Neural crest cell (in vitro differentiated cells): ENCODE results near the gene MFAP1. TPM values are rescaled to one million over a fixed set of nuclear protein-coding genes. Genes with fewer than 3 reads are reported as not detected.

ENCODE experiments used
- DNase-seq: peaks from one replicate; pipeline ENCODE4 v3.0.0; 2021; ENCODE audit warnings: low read depth, mixed read lengths, low spot score
- H3K27ac Mint-ChIP-seq: one replicate; pipeline ENCODE4 v1.8.0; 2021; ENCODE audit warnings: mild to moderate bottlenecking, mixed read lengths; ENCODE audit not compliant: unreplicated experiment
- H3K27me3 Mint-ChIP-seq: 2 replicates; pipeline ENCODE4 v1.8.0; 2021; ENCODE audit warnings: low read depth, mild to moderate bottlenecking, mixed read lengths
- H3K36me3 Mint-ChIP-seq: 2 replicates; pipeline ENCODE4 v1.8.0; 2021; ENCODE audit warnings: low read depth, mild to moderate bottlenecking, mixed read lengths
- H3K4me1 Mint-ChIP-seq: 2 replicates; pipeline ENCODE4 v1.8.0; 2021; ENCODE audit warnings: mixed read lengths
- H3K4me3 Mint-ChIP-seq: one replicate; pipeline ENCODE4 v1.8.0; 2021; ENCODE audit warnings: mild to moderate bottlenecking, mixed read lengths
- H3K9me3 Mint-ChIP-seq: 2 replicates; pipeline ENCODE4 v1.8.0; 2021; ENCODE audit warnings: mixed read lengths
- microRNA-seq: library from miRNA; unstranded; fragments of <30 nt; microRNA quantifications from one replicate; pipeline ENCODE4, GENCODE V29; 2020
- total RNA-seq: library from RNA; stranded (reverse); gene quantifications from 2 replicates; pipeline ENCODE4 v1.2.1, GENCODE V29; 2021
- TF ChIP-seq, protein P1 (sequence below): fragments of 200-600 bp; sonication (generic); conservative IDR thresholded peaks from 2 replicates; pipeline ENCODE4 v1.5.0; 2021; ENCODE audit warnings: antibody characterized with exemption, mild to moderate bottlenecking

Gene MFAP1
- total RNA-seq, 1 donor from 2014 or later, result 41.0 TPM

DNA sequence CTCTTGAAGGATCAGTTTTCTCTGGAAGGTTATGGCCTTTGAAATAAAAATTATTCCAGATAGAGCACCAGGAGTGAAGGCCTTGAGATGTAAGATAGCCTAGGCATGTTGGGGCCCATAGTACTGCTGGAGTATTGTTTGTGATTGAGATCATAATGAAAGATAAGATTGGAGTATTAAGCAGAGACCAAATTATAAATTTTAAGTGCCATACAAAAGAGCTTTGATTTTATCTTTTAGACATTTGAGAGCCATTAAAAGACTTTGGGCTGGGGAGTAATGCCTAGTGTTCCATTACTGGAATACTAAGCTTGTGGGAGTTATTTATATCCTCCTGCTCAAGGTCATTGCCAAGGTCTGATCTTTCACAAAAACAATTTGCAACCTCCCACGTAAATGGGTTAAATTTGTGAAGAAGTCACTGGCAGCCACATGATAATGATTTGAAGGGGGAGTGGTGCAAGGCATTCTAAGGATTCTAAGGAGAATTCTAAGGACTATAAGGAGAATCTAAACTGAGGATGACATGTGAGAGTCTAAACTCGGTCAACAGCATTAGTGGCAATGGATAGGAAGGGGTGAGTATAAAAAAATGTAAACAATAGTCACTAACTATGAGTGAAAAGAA lies 60.6 kb downstream of the MFAP1 start:
- no peak overlapping the region for H3K4me3 Mint-ChIP-seq
- H3K4me1 Mint-ChIP-seq, result no peaks in the 10 kb centered on the region
- H3K9me3 Mint-ChIP-seq, result no peaks in the 10 kb centered on the region
- H3K27ac Mint-ChIP-seq, result no peak overlapping the region
- no peaks in the 10 kb centered on the region for H3K27me3 Mint-ChIP-seq
- TF ChIP-seq, protein P1, sequence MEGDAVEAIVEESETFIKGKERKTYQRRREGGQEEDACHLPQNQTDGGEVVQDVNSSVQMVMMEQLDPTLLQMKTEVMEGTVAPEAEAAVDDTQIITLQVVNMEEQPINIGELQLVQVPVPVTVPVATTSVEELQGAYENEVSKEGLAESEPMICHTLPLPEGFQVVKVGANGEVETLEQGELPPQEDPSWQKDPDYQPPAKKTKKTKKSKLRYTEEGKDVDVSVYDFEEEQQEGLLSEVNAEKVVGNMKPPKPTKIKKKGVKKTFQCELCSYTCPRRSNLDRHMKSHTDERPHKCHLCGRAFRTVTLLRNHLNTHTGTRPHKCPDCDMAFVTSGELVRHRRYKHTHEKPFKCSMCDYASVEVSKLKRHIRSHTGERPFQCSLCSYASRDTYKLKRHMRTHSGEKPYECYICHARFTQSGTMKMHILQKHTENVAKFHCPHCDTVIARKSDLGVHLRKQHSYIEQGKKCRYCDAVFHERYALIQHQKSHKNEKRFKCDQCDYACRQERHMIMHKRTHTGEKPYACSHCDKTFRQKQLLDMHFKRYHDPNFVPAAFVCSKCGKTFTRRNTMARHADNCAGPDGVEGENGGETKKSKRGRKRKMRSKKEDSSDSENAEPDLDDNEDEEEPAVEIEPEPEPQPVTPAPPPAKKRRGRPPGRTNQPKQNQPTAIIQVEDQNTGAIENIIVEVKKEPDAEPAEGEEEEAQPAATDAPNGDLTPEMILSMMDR, result no peak
- H3K36me3 Mint-ChIP-seq, result peaks cover 19% of the 10 kb centered on the region
- no peak for DNase-seq

DNA sequence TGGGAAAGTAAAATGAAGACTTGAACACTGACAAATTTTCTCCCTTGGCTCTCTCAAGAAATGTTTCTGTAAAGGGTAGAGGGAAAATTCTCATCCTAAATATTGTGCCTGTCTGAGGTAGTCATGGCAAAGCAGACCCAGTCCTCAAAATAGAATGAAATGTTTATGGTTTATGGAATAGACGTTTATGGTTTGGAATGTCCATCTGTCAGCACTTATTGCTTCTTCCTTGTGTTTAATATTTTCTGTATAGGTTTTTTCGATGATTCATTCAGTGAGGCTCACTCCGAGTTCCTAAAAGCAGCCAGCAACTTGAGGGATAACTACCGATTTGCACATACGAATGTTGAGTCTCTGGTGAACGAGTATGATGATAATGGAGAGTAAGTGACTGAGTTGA lies 61.7 kb downstream of the MFAP1 start:
- Mint-ChIP-seq H3K4me1 (no peaks in the 10 kb centered on the region), H3K27ac (no peak overlapping the region)

More for the DNA sequence above, 61.7 kb downstream of the MFAP1 start:
- H3K9me3 Mint-ChIP-seq, result no peaks in the 10 kb centered on the region
- peaks cover 15% of the 10 kb centered on the region for H3K36me3 Mint-ChIP-seq
- H3K27me3 Mint-ChIP-seq, result no peaks in the 10 kb centered on the region
- DNase-seq, result no peak
- H3K4me3 Mint-ChIP-seq, result no peak overlapping the region
- TF ChIP-seq, protein P1, result no peak

Small RNA genes within 50 kb of the gene (microRNA-seq; reads per million reads assigned to microRNA genes)
- gene MIR1282, result not detected

Other genes with a start within 250 kb of the MFAP1 start
- gene PPIP5K1, start 234.5 kb downstream of the MFAP1 start, total RNA-seq, result 33.1 and 37.9 TPM in 2 replicates
- gene CKMT1B, start 230.7 kb downstream of the MFAP1 start, total RNA-seq, result 1.9 and 4.5 TPM in 2 replicates
- 0.19 and 0.30 TPM in 2 replicates for gene STRC, start 205.9 kb downstream of the MFAP1 start, total RNA-seq
- gene CATSPER2, start 175.8 kb downstream of the MFAP1 start, total RNA-seq, result 2.7 and 2.8 TPM in 2 replicates
- 4.9 and 5.3 TPM in 2 replicates for gene CKMT1A, start 130.8 kb downstream of the MFAP1 start, total RNA-seq
- gene PDIA3, start 78.3 kb downstream of the MFAP1 start, total RNA-seq, result 342 and 351 TPM in 2 replicates
- gene ELL3, start 47.7 kb downstream of the MFAP1 start, total RNA-seq, result 1.3 and 2.7 TPM in 2 replicates
- gene SERF2, start 32.4 kb downstream of the MFAP1 start, total RNA-seq, result 578 and 599 TPM in 2 replicates
- 0.23 and 0.35 TPM in 2 replicates for gene SERINC4, start 24.5 kb downstream of the MFAP1 start, total RNA-seq
- gene HYPK, start 24.1 kb downstream of the MFAP1 start, total RNA-seq, result 12.0 and 19.8 TPM in 2 replicates
- gene WDR76, start 2.3 kb upstream of the MFAP1 start, total RNA-seq, result 40.2 and 41.3 TPM in 2 replicates